Parathyroid adenoma (tissue), 2 donors: ENCODE measurements around the gene RHBG.

Experiments used
- H2AFZ ChIP-seq: fragments of 300-600 bp; sonication (generic); one replicate; pipeline ENCODE4 v1.7.0; 2017; ENCODE audit warnings: antibody characterized with exemption, mild to moderate bottlenecking
- H3K27ac ChIP-seq: fragments of 300-600 bp; sonication (generic); one replicate; pipeline ENCODE4 v1.7.0; 2017
- H3K27me3 ChIP-seq: fragments of 300-600 bp; sonication (generic); one replicate; pipeline ENCODE4 v1.7.0; 2017; ENCODE audit warnings: low read length; ENCODE audit not compliant: control insufficient read depth, insufficient read depth
- H3K36me3 ChIP-seq: fragments of 300-600 bp; sonication (generic); one replicate; pipeline ENCODE4 v1.7.0; 2017; ENCODE audit warnings: low read length; ENCODE audit not compliant: control insufficient read depth, insufficient read depth
- H3K4me1 ChIP-seq: fragments of 300-600 bp; sonication (generic); one replicate; pipeline ENCODE4 v1.7.0; 2017; ENCODE audit warnings: control low read depth
- H3K4me2 ChIP-seq: fragments of 300-600 bp; sonication (generic); one replicate; pipeline ENCODE4 v1.7.0; 2017; ENCODE audit warnings: low read length
- H3K4me3 ChIP-seq: fragments of 300-600 bp; sonication (generic); one replicate; pipeline ENCODE4 v1.7.0; 2017; ENCODE audit warnings: low read depth, low read length
- H3K79me2 ChIP-seq: fragments of 300-600 bp; sonication (generic); one replicate; pipeline ENCODE4 v1.7.0; 2017; ENCODE audit warnings: control low read depth
- H3K9ac ChIP-seq: fragments of 300-600 bp; sonication (generic); one replicate; pipeline ENCODE4 v1.7.0; 2017; ENCODE audit warnings: mild to moderate bottlenecking
- H3K9me3 ChIP-seq: fragments of 300-600 bp; sonication (generic); one replicate; pipeline ENCODE4 v1.7.0; 2017; ENCODE audit warnings: low read length; ENCODE audit not compliant: control insufficient read depth
- TF ChIP-seq, protein P1 (sequence below): fragments of 300-600 bp; sonication (generic); IDR thresholded peaks from one replicate; pipeline ENCODE4 v1.7.0; 2017; ENCODE audit warnings: antibody characterized with exemption, mild to moderate bottlenecking
- donor health status: primary hyperparathyroidism.

The RHBG gene

DNA sequence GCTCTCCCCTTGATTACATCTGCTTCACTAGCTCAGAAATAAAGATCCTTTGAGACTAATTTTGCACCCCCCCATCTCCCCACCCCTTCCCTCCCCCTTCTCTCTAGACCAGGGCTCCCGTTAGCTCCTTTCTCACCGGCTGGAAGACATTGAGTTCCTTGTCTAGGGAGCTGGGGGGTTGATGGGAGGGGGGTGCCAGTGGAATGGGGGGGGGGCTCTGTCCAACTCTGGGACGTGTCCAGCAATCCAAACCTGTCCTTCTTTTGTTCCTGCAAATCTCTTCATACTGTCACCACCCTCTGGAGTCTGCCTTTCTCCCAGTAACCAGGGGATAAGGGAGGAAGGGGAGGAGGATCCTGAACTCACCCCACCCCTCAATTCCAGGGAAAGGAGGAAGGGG lies 61.9 kb downstream of the RHBG start:
- no peak overlapping the region for H3K4me3 ChIP-seq
- no peak overlapping the region for H3K4me2 ChIP-seq
- H3K9me3 ChIP-seq = no peaks in the 10 kb centered on the region
- no peaks in the 10 kb centered on the region for H3K79me2 ChIP-seq
- no peak overlapping the region for H3K9ac ChIP-seq
- TF ChIP-seq, protein P1, sequence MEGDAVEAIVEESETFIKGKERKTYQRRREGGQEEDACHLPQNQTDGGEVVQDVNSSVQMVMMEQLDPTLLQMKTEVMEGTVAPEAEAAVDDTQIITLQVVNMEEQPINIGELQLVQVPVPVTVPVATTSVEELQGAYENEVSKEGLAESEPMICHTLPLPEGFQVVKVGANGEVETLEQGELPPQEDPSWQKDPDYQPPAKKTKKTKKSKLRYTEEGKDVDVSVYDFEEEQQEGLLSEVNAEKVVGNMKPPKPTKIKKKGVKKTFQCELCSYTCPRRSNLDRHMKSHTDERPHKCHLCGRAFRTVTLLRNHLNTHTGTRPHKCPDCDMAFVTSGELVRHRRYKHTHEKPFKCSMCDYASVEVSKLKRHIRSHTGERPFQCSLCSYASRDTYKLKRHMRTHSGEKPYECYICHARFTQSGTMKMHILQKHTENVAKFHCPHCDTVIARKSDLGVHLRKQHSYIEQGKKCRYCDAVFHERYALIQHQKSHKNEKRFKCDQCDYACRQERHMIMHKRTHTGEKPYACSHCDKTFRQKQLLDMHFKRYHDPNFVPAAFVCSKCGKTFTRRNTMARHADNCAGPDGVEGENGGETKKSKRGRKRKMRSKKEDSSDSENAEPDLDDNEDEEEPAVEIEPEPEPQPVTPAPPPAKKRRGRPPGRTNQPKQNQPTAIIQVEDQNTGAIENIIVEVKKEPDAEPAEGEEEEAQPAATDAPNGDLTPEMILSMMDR = no peak
- H3K4me1 ChIP-seq = no peaks in the 10 kb centered on the region
- H3K27me3 ChIP-seq = no peaks in the 10 kb centered on the region
- no peaks in the 10 kb centered on the region for H3K36me3 ChIP-seq
- no peak overlapping the region for H3K27ac ChIP-seq
- no peak overlapping the region for H2AFZ ChIP-seq

DNA sequence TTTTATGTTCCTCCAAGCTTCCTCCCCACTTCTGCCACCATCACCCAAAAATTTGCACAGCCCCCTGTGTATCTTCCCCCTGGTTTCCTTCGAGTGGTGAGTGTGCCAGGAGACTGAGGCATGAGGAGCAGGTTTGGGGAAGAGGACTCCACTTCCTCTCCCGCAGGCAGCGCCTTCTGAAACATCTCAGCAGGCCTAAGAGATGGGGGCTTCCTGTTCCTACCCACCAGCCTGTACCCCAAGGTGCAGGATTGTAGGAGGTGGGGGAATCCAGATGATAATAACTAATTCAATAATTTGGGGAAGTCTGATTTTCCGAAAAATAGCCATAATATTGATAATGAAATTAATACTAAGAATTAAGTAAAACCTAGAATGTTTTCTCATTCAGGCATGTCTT lies 62.4 kb downstream of the RHBG start:
- Histone ChIP-seq H3K9me3 (no peaks in the 10 kb centered on the region), H3K27me3 (peaks cover 2% of the 10 kb centered on the region), H3K27ac (no peak overlapping the region), H2AFZ (no peak overlapping the region), H3K4me1 (no peaks in the 10 kb centered on the region), H3K36me3 (no peaks in the 10 kb centered on the region), H3K4me2 (no peak overlapping the region), H3K4me3 (no peak overlapping the region), H3K9ac (no peak overlapping the region), H3K79me2 (no peaks in the 10 kb centered on the region)
- TF ChIP-seq, protein P1 = no peak

DNA sequence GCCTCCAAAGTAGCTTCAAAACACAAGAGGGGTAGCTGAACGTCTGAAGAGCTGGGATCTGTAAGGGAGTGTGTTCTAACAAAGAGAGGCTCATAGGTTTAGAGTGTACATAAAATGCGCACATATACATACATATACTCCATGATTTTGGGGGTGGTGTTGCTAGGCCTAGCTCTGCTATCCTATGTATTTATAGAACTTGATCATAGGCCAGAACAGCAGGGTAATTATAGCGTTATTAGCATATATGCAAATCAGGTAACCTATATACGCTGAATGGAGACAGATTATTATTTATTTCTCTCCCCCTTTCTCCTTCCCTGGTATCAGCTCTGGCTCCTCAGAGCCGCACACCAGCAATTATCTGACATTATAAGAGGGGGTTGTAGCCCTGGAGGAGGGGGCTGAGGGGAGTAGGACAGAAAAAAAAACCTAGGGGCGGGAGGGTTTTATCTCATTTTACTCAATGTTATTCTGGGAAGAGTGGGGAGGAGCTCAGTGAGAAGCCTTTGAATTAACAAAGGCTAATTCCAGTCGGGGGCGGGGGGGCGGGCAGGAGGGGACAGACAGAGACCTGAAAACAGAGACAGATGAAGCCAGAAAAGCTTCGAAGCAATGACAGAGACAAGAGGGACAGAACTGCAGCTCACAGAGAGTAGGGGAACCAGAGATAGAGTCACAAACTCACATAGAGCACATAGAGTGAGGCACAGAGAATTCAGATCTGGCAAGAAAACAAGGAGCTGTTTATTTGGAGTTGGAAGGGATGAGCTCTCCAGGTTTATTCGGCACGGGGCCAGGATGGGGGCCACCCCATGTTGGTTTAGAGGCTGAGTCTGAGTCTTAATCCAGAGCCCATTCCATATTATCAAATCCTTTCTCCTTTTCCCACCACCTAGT lies 63.0 kb downstream of the RHBG start:
- no peaks in the 10 kb centered on the region for H3K36me3 ChIP-seq
- H3K79me2 ChIP-seq = no peaks in the 10 kb centered on the region
- H3K9ac ChIP-seq = no peak overlapping the region
- no peak overlapping the region for H3K27ac ChIP-seq
- no peak overlapping the region for H3K4me2 ChIP-seq
- H3K4me1 ChIP-seq = no peaks in the 10 kb centered on the region
- H2AFZ ChIP-seq = no peak overlapping the region
- no peak overlapping the region for H3K4me3 ChIP-seq
- H3K27me3 ChIP-seq = peaks cover 8% of the 10 kb centered on the region
- H3K9me3 ChIP-seq = no peaks in the 10 kb centered on the region
- TF ChIP-seq, protein P1 = no peak

DNA sequence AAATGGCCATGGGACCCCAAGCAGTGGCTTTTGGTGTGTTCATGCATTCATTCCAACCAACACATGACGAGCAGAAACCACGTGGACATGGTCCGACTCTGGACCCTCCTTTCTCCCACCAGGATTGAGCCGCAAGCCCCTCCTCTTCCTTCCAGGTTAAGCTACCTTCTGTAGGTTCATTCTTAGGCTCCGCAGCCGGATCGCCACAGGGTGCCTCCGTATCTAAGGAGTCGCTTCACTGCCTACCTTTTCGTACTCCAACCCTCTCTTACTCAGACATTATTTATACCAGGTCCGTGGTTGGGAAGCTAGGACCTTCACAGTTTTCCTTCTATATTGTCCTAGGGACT lies 63.6 kb downstream of the RHBG start:
- Histone ChIP-seq H3K4me1 (no peaks in the 10 kb centered on the region), H2AFZ (no peak overlapping the region), H3K27ac (no peak overlapping the region), H3K36me3 (no peaks in the 10 kb centered on the region), H3K9me3 (no peaks in the 10 kb centered on the region), H3K9ac (no peak overlapping the region), H3K4me2 (no peak overlapping the region), H3K4me3 (no peak overlapping the region), H3K79me2 (no peaks in the 10 kb centered on the region), H3K27me3 (peaks cover 15% of the 10 kb centered on the region)
- TF ChIP-seq, protein P1 = no peak

DNA sequence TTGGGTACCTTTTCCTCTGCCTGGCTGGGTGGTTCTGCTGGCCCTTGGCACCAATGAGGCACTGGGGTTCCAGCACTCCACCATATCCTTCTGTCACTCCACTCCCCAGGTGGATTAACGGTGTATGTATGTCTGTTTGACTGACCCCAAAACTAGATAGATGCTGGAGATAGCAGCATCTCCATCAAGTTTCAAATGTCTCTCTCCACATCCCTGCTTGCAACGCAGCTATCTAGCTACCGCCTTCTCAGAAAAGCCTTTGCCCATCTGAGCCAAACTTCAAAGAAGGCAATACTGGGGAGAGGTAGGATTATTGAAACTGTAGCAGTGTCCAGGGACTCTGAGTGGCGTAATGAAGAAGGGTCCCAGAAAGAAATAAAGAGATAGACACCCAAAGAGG lies 64.0 kb downstream of the RHBG start:
- Histone ChIP-seq H3K27me3 (peaks cover 16% of the 10 kb centered on the region), H3K27ac (no peak overlapping the region)
- TF ChIP-seq, protein P1 = no peak

More for the DNA sequence above, 64.0 kb downstream of the RHBG start:
- Histone ChIP-seq H3K9ac (no peak overlapping the region), H3K4me3 (no peak overlapping the region), H3K4me1 (no peaks in the 10 kb centered on the region), H3K36me3 (no peaks in the 10 kb centered on the region), H3K9me3 (no peaks in the 10 kb centered on the region), H2AFZ (no peak overlapping the region), H3K4me2 (no peak overlapping the region), H3K79me2 (no peaks in the 10 kb centered on the region)
